Measurements from ENCODE around the gene REPS1. TPM values are rescaled to one million over a fixed set of nuclear protein-coding genes. Genes with fewer than 3 reads are reported as not detected.
A peak's percentile ranks its signal among the peaks of the same experiment; 100 is the strongest.

Gene REPS1
- polyA plus RNA-seq, 1 donor from 2014 or later = 22.0 TPM

DNA sequence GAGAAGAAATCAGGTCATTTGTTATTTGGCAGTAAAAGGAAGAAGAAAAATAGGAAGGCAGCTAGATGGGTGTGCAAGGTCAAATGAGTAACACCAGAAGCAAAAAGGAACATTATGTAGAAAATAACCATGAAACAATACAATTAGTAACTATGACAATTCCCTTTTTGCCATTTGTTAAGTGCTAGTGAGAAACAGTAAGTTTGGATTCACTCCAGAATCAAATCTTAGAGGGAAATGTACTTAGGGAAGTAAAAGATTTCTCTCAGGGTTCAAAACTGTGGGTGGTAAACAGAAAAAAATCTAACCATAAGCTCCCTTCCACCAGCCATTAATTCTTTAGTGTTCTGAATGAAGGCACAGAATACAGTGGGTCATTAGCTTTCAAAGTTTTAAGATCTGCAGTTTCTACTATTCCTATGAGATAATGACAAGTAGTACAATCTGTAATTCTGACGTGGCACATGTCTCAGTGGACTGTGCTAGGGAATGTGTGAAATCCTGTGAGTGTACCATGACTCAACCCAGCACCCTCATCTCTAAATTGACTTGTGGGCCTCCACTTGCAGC is 17.1 kb downstream of the REPS1 start:
- H3K27ac Mint-ChIP-seq = peak overlapping the region in 1 of 3 donors; percentile 38
- H3K4me1 Mint-ChIP-seq = peaks cover 31 to 44% (median 40%) of the 10 kb centered on the region in 3 donors
- no peaks in the 10 kb centered on the region for H3K9me3 Mint-ChIP-seq
- peaks cover 2% of the 10 kb centered on the region for H3K36me3 Mint-ChIP-seq
- peak overlapping the region in 1 of 4 donors; percentile 65 for H3K4me3 Mint-ChIP-seq
- no peaks in the 10 kb centered on the region for H3K27me3 Mint-ChIP-seq

DNA sequence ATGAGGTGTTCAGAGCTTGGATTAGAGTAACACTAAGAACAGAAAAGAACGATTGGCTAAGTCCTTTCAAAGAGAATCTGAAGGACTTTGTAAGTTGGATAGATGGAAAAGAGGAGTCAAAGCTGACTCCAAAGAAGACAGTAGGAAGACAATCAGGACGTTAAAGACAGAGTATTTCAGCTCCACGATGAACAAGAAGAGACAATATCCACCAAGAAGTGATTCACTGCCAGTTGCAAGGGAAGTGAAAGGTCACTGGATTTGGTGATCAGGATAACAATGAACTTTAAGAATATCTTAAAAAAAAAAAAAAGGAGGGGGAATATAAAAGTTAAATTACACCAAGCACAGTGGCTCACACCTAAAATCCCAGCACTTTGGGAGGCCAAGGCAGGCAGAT is 17.9 kb downstream of the REPS1 start:
- H3K36me3 Mint-ChIP-seq = peaks cover 2% of the 10 kb centered on the region
- no peak overlapping the region for H3K27ac Mint-ChIP-seq
- H3K4me3 Mint-ChIP-seq = peak overlapping the region in 2 of 4 donors; percentile 26 to 28
- H3K27me3 Mint-ChIP-seq = no peaks in the 10 kb centered on the region
- peaks cover 29 to 42% (median 40%) of the 10 kb centered on the region in 3 donors for H3K4me1 Mint-ChIP-seq
- H3K9me3 Mint-ChIP-seq = no peaks in the 10 kb centered on the region

DNA sequence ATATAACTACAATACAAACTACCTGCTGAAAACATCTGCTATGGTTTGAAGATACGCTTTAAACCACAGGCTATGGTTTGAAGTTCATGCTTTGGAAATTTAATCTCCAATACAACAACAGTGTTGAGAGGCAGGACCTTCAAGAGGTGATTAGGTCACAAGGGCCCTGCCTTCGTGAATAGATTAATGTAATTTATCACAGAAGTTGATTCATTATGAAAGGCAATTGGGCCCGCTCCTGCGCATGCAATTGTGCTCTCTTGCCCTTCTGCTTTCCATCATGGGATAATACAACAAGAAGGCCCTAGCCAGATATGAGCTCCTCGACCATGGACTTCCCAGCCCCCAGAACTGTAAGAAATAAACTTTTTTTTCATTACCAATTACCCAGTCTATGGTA is 21.2 kb downstream of the REPS1 start:
- Mint-ChIP-seq H3K4me1 (peaks cover 18 to 23% (median 21%) of the 10 kb centered on the region in 3 donors), H3K27ac (no peak overlapping the region), H3K36me3 (peaks cover 2% of the 10 kb centered on the region), H3K9me3 (no peaks in the 10 kb centered on the region), H3K4me3 (no peak overlapping the region), H3K27me3 (no peaks in the 10 kb centered on the region)

DNA sequence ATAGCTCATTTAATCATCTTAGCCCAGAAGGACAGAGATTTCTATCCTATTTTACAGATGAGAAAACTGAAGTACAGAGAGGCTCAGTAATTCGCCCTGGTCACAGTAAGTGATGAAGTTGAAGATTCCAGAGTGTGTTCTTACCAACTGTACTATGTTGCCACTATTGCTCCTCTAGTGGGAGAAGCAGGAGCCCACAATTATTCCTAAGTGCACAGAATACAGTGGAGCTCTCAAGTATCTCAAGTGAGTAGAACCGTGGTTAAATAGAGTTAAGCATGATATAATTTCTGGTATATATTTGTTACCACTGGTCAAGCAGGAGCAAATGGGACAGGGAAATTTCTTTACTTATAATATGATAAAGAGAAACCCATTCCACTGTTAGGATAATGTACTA is 22.1 kb downstream of the REPS1 start:
- Mint-ChIP-seq H3K9me3 (no peaks in the 10 kb centered on the region), H3K4me1 (peaks cover 12 to 16% (median 14%) of the 10 kb centered on the region in 3 donors), H3K27ac (no peak overlapping the region), H3K36me3 (peaks cover 2% of the 10 kb centered on the region), H3K4me3 (no peak overlapping the region), H3K27me3 (no peaks in the 10 kb centered on the region)

DNA sequence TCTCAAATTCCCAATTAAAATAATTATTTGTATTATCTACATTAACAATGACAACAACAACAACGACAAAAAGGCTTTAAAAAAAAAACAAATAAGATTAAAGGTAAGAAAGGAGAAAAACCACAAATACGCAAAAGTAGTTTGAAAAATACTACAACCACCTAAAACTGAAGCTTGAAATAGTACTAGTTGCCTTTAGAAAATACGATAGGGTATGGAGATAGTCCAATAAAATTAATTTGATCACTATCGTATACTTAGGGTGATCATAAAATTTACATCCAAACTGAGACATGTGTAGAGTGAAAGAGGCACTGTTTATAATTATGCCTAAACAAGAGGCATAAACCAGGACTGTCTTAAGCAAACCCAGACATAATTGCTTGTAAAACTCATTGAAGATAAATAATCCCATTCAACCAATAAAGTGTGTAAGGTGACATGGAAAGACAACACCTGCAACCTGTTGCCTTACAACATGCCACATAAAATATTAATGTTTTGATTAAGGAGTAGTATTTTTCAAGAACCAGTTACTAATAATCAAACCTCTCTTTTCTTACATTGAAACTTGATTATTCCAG is 22.7 kb downstream of the REPS1 start:
- peaks cover 9 to 14% (median 14%) of the 10 kb centered on the region in 3 donors for H3K4me1 Mint-ChIP-seq
- H3K36me3 Mint-ChIP-seq = peaks cover 2% of the 10 kb centered on the region
- no peak overlapping the region for H3K27ac Mint-ChIP-seq
- no peak overlapping the region for H3K4me3 Mint-ChIP-seq
- H3K27me3 Mint-ChIP-seq = no peaks in the 10 kb centered on the region
- no peaks in the 10 kb centered on the region for H3K9me3 Mint-ChIP-seq

DNA sequence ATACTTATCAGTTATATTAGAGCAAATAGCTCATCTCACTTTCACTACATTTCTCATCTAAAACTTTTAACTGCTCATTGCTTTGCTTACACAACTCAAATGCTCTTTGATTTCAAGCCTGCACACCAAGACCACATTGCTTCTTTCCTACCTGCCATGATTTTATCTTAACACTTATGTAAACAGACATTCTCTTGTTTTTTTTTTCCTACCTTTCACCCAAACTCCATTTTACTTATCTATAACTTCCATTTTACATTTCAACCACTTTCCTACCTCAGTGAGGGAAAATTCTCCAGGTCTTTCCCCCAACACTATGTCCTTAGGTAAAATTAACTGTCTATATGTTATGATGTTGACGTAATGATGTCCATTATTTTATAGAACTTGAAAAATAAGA is 24.0 kb downstream of the REPS1 start:
- Mint-ChIP-seq H3K4me1 (peaks cover 9 to 20% (median 17%) of the 10 kb centered on the region in 3 donors), H3K27me3 (no peaks in the 10 kb centered on the region), H3K9me3 (no peaks in the 10 kb centered on the region), H3K27ac (no peak overlapping the region), H3K36me3 (no peaks in the 10 kb centered on the region), H3K4me3 (no peak overlapping the region)

DNA sequence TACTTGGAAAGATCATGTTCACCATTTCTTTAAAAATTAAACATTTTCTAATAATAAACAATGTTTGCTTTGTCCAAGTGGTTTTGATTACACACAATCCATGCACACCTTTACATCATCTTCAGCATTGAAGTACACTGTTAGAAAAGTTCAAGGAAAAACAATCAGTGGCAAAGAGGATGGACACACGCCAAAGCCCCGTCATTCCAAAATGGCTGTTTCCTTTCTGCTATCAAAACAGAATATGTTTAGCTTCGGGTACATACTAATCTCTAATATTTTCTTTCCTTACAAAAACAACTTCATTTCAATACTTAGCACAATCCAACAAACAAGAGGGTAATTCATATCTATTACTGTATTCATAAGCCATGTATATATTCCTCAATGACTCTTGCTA is 24.5 kb downstream of the REPS1 start:
- Mint-ChIP-seq H3K4me1 (peaks cover 9 to 20% (median 15%) of the 10 kb centered on the region in 3 donors), H3K36me3 (no peaks in the 10 kb centered on the region), H3K27ac (no peak overlapping the region), H3K4me3 (no peak overlapping the region), H3K27me3 (no peaks in the 10 kb centered on the region), H3K9me3 (no peaks in the 10 kb centered on the region)

DNA sequence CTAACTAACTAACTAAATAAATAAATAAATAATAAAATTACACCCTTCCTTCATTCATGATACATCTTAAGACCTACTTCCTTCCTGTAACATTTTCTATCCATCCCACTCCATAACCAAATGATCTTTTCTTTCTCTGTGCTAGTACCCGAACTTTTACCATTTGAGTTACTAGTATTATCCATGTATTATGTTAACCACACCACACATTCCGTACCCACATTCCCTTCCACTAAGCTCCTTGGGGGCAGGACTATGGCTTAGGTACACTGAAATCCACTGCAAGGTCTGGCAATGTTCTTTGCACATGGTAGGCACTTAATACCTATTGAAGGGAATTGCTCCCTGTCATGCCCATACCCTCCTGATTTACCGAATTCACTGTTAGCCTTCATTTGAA is 24.9 kb downstream of the REPS1 start:
- H3K9me3 Mint-ChIP-seq = no peaks in the 10 kb centered on the region
- H3K27me3 Mint-ChIP-seq = no peaks in the 10 kb centered on the region
- no peaks in the 10 kb centered on the region for H3K36me3 Mint-ChIP-seq
- H3K27ac Mint-ChIP-seq = no peak overlapping the region
- no peak overlapping the region for H3K4me3 Mint-ChIP-seq
- peaks cover 11 to 24% (median 19%) of the 10 kb centered on the region in 3 donors for H3K4me1 Mint-ChIP-seq

DNA sequence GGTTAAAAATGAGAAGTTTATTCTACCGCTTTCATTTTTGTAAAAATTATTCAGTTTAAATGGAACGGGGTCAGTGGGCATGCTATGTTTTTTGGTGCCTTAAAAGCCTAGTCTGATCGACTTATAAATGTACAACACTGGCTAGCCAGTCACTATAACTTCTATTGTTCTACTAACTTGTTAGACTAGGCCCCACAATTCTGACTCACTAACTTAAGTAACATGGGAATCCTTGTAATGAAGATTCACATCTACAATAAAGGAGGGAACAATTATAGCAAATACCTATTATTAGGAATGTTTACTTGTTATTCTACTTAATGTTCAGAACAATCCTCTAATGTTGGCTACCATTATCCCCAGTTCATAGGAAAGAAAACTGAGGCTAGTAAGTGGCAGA is 28.5 kb downstream of the REPS1 start:
- Mint-ChIP-seq H3K4me3 (no peak overlapping the region), H3K27me3 (no peaks in the 10 kb centered on the region), H3K36me3 (no peaks in the 10 kb centered on the region), H3K4me1 (peaks cover 30 to 46% (median 37%) of the 10 kb centered on the region in 3 donors), H3K27ac (no peak overlapping the region), H3K9me3 (no peaks in the 10 kb centered on the region)

DNA sequence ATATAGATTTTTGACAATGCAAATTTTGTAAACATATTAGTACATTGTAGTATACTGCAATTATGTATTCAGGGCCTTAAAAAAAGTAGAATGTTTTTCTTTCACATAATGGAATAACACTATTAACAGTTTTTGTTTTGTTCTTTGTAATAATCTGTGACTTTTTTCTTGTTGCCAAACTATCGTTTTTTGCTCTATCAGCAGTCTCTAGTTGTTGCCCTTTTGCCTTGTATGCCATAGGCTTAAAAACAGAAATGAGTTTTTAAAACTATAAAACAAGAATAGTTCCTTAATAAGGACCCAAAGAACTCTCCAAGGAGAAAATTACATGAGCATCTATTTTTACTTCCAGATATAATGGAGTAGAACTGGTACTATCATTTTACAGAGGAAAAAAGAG is 29.5 kb downstream of the REPS1 start:
- no peaks in the 10 kb centered on the region for H3K27me3 Mint-ChIP-seq
- H3K4me3 Mint-ChIP-seq = no peak overlapping the region
- peaks cover 0 to 5% (median 0%) of the 10 kb centered on the region in 3 donors for H3K9me3 Mint-ChIP-seq
- no peak overlapping the region for H3K27ac Mint-ChIP-seq
- peaks cover 31 to 53% (median 43%) of the 10 kb centered on the region in 3 donors for H3K4me1 Mint-ChIP-seq
- H3K36me3 Mint-ChIP-seq = no peaks in the 10 kb centered on the region

DNA sequence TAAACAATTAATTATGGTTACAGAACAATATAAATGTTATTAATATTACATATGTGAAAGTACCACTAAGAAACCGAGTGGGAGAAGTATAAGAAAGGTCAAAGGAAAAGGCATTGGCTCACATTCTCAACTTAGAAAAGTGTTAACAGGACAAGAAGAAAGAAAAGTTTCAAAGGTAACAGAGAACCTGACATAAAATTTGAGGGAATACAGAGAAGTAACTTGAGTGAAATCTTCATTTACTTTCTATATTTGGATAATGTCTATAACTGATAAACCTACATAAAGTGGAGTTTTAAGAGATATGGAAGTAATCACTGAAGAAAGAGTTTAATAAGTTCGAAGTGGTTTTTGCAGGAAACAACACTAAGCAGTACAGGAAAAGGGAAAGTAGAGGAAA is 30.1 kb downstream of the REPS1 start:
- H3K4me1 Mint-ChIP-seq = peaks cover 38 to 60% (median 48%) of the 10 kb centered on the region in 3 donors
- no peaks in the 10 kb centered on the region for H3K36me3 Mint-ChIP-seq
- peaks cover 0 to 5% (median 0%) of the 10 kb centered on the region in 3 donors for H3K9me3 Mint-ChIP-seq
- H3K27ac Mint-ChIP-seq = peak overlapping the region in 1 of 3 donors; percentile 37
- no peaks in the 10 kb centered on the region for H3K27me3 Mint-ChIP-seq
- H3K4me3 Mint-ChIP-seq = peak overlapping the region in 1 of 4 donors; percentile 65

DNA sequence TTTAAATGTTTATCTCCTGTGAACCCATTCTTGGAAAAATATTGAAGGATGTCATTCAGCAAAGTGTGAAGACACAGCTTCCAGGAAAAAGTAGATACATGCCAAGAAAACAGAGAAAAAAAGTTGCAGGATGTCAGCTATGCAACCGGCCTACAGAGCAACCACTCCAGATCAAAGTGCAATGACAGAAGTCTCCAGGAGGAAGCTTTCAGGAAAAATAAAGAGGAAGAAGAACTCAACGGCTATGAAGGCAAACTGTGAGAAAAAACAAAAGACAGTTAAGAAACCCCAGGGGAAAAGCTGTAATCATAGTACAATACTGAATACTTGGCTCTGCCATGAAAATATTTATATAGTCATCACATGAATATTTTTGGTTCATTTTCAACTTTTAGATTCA is 30.6 kb downstream of the REPS1 start:
- Mint-ChIP-seq H3K9me3 (peaks cover 0 to 5% (median 0%) of the 10 kb centered on the region in 3 donors), H3K4me3 (peak overlapping the region in 1 of 4 donors; percentile 46), H3K27me3 (no peaks in the 10 kb centered on the region), H3K4me1 (peaks cover 38 to 61% (median 48%) of the 10 kb centered on the region in 3 donors), H3K27ac (no peak overlapping the region), H3K36me3 (no peaks in the 10 kb centered on the region)

DNA sequence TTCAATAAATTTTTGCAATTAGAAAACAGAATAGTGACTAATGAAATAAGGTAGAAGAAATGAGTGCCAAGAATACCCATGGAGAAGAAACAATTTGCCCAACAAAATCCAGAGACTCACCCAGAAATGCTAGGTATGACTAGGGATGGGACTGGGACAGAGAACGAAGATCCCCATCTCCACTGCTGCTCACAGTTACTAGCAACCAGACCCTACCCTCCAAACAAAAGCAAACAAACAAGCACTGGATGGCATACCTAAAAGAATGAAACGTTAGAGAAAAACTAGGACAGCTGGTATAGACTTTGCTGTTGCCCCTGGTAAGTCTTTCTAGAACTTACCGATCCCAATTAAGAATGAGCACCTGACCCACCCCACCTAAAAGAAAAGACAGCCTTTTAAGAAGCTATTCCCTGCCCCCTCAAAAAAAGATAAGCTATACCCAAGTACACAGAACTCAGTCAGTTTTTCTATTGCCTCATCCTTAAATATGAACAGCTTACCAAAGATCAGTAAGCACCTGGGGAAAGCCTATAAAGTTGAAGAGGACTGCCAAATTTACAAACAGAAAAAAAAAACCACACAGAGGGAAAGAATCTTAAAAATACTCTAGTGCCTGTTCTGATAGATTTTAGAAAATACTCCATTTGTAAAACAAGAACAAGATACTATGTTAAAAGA is 31.7 kb downstream of the REPS1 start:
- H3K27me3 Mint-ChIP-seq = no peaks in the 10 kb centered on the region
- H3K4me1 Mint-ChIP-seq = peaks cover 39 to 72% (median 50%) of the 10 kb centered on the region in 3 donors
- H3K36me3 Mint-ChIP-seq = no peaks in the 10 kb centered on the region
- H3K9me3 Mint-ChIP-seq = peaks cover 0 to 5% (median 0%) of the 10 kb centered on the region in 3 donors
- H3K4me3 Mint-ChIP-seq = peak overlapping the region in 1 of 4 donors; percentile 46
- peak overlapping the region in 1 of 3 donors; percentile 6 for H3K27ac Mint-ChIP-seq

DNA sequence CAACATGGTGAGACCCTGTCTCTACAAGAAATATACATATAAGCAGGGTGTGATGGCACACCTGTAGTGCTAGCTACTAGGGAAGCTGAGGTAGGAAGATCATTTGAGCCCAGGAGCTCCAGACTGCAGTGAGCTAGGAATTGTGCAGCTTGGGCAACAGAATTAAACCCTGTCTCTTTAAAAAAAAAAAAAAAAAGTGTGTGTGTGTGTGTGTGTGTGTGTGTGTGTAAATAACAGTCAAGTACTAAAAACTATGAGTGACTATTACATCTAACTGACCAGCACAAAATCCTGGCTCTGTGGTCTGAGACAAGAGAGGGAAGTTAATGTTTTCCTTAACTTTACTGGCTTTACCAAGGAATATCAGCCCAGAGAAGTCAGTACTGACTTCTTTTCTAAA is 32.8 kb downstream of the REPS1 start:
- no peak overlapping the region for H3K4me3 Mint-ChIP-seq
- no peak overlapping the region for H3K27ac Mint-ChIP-seq
- peaks cover 39 to 68% (median 51%) of the 10 kb centered on the region in 3 donors for H3K4me1 Mint-ChIP-seq
- H3K36me3 Mint-ChIP-seq = no peaks in the 10 kb centered on the region
- peaks cover 0 to 5% (median 0%) of the 10 kb centered on the region in 3 donors for H3K9me3 Mint-ChIP-seq
- no peaks in the 10 kb centered on the region for H3K27me3 Mint-ChIP-seq

DNA sequence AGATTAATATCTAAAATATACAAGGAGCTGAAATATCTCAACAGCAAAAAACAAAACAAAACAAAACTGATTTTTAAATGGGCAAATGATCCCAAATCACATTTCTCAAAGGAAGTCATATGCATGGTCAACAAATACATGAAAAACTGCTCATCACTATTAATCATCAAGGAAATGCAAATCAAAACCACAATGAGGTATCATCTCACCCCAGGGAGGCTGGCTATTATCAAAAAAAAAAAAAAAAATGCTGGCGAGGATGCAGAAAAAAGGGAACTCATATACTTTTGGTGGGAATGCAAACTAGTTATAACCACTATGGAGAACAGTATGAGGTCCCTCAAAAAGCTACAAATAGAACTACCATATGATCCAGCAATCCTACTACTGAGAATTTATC is 34.6 kb downstream of the REPS1 start:
- no peaks in the 10 kb centered on the region for H3K27me3 Mint-ChIP-seq
- no peak overlapping the region for H3K27ac Mint-ChIP-seq
- H3K9me3 Mint-ChIP-seq = peaks cover 0 to 5% (median 0%) of the 10 kb centered on the region in 3 donors
- no peak overlapping the region for H3K4me3 Mint-ChIP-seq
- H3K4me1 Mint-ChIP-seq = peaks cover 40 to 62% (median 45%) of the 10 kb centered on the region in 3 donors
- no peaks in the 10 kb centered on the region for H3K36me3 Mint-ChIP-seq
